ENCODE results near the gene ZNF319. TPM values are rescaled to one million over a fixed set of nuclear protein-coding genes. Genes with fewer than 3 reads are reported as not detected.

The ZNF319 gene
- total RNA-seq, 1 donor from 2014 or later = 11.5 TPM

- Histone ChIP-seq H3K27ac (ENCODE audit: low read depth, low read length) (no peak overlapping the region), H3K79me2 (ENCODE audit: insufficient read depth, low read length) (no peaks in the 10 kb centered on the region)
These were observed 29.8 kb upstream of the ZNF319 start for GRCh38 chr16:58030136-58030840.

GRCh38 chr16:58029410-58029809 is 28.9 kb upstream of the ZNF319 start:
- H2AFZ ChIP-seq (ENCODE audit: low read depth, low read length) = no peak overlapping the region
- H3K79me2 ChIP-seq (ENCODE audit: insufficient read depth, low read length) = no peaks in the 10 kb centered on the region
- Mint-ChIP-seq H3K4me3 (ENCODE audit: unreplicated experiment) (no peak overlapping the region), H3K9me3 (ENCODE audit: unreplicated experiment) (no peaks in the 10 kb centered on the region), H3K4me1 (ENCODE audit: low read depth, unreplicated experiment) (peaks cover 2% of the 10 kb centered on the region), H3K36me3 (ENCODE audit: low read depth, unreplicated experiment) (no peaks in the 10 kb centered on the region), H3K27me3 (ENCODE audit: low read depth, unreplicated experiment) (peaks cover 9% of the 10 kb centered on the region), H3K27ac (ENCODE audit: unreplicated experiment) (no peak overlapping the region)
- H3K9ac ChIP-seq (ENCODE audit: low read length) = no peak overlapping the region
- H3K4me2 ChIP-seq (ENCODE audit: low read length) = no peak overlapping the region
- H4K20me1 ChIP-seq (ENCODE audit: insufficient read depth, low read length) = peaks cover 7% of the 10 kb centered on the region
- no peaks in the 10 kb centered on the region for H3K36me3 ChIP-seq (ENCODE audit: insufficient read depth, low read length)
- no peak for TF ChIP-seq EZH2 (IDR thresholded peaks at IDR 0.05; ENCODE audit: insufficient read depth, low read length)
- no peak for TF ChIP-seq CTCF (IDR thresholded peaks at IDR 0.05; ENCODE audit: insufficient read depth, low read depth, low read length)
- FAIRE-seq (no peak), DNase-seq (ENCODE audit: low read depth) (no peak)
- no peak overlapping the region for H3K27ac ChIP-seq (ENCODE audit: low read depth, low read length)
- H3K27me3 ChIP-seq (ENCODE audit: insufficient read depth, low read length) = peaks cover 15% of the 10 kb centered on the region
- no peaks in the 10 kb centered on the region for H3K9me3 ChIP-seq (ENCODE audit: insufficient read depth, low read depth, low read length)
- peaks cover 15% of the 10 kb centered on the region for H3K4me1 ChIP-seq (ENCODE audit: insufficient read depth, low read length)
- H3K4me3 ChIP-seq (ENCODE audit: insufficient read depth, low read depth, low read length) = no peak overlapping the region

More at GRCh38 chr16:58030136-58030840, 29.8 kb upstream of the ZNF319 start:
- H3K27me3 Mint-ChIP-seq (ENCODE audit: low read depth, unreplicated experiment) = peaks cover 3% of the 10 kb centered on the region
- H3K9me3 ChIP-seq (ENCODE audit: insufficient read depth, low read depth, low read length) = no peaks in the 10 kb centered on the region
- peaks cover 7% of the 10 kb centered on the region for H4K20me1 ChIP-seq (ENCODE audit: insufficient read depth, low read length)
- peaks cover 7% of the 10 kb centered on the region for H3K4me1 ChIP-seq (ENCODE audit: insufficient read depth, low read length)
- H3K4me2 ChIP-seq (ENCODE audit: low read length) = no peak overlapping the region
- H3K9ac ChIP-seq (ENCODE audit: low read length) = no peak overlapping the region
- no peak overlapping the region for H3K4me3 ChIP-seq (ENCODE audit: insufficient read depth, low read depth, low read length)
- no peaks in the 10 kb centered on the region for H3K9me3 Mint-ChIP-seq (ENCODE audit: unreplicated experiment)
- no peak overlapping the region for H3K27ac Mint-ChIP-seq (ENCODE audit: unreplicated experiment)
- no peaks in the 10 kb centered on the region for H3K36me3 Mint-ChIP-seq (ENCODE audit: low read depth, unreplicated experiment)
- no peaks in the 10 kb centered on the region for H3K36me3 ChIP-seq (ENCODE audit: insufficient read depth, low read length)
- H3K4me3 Mint-ChIP-seq (ENCODE audit: unreplicated experiment) = no peak overlapping the region
- H3K27me3 ChIP-seq (ENCODE audit: insufficient read depth, low read length) = peaks cover 9% of the 10 kb centered on the region
- H3K4me1 Mint-ChIP-seq (ENCODE audit: low read depth, unreplicated experiment) = no peaks in the 10 kb centered on the region
- H2AFZ ChIP-seq (ENCODE audit: low read depth, low read length) = no peak overlapping the region
- no peak for DNase-seq (ENCODE audit: low read depth)
- no peak for TF ChIP-seq CTCF (IDR thresholded peaks at IDR 0.05; ENCODE audit: insufficient read depth, low read depth, low read length)
- TF ChIP-seq EZH2 (IDR thresholded peaks at IDR 0.05; ENCODE audit: insufficient read depth, low read length) = no peak
- no peak for FAIRE-seq

- Histone ChIP-seq H3K9ac (ENCODE audit: low read length) (no peak overlapping the region), H3K4me2 (ENCODE audit: low read length) (no peak overlapping the region), H3K79me2 (ENCODE audit: insufficient read depth, low read length) (no peaks in the 10 kb centered on the region), H3K27ac (ENCODE audit: low read depth, low read length) (no peak overlapping the region), H2AFZ (ENCODE audit: low read depth, low read length) (no peak overlapping the region), H3K36me3 (ENCODE audit: insufficient read depth, low read length) (no peaks in the 10 kb centered on the region), H3K4me3 (ENCODE audit: insufficient read depth, low read depth, low read length) (no peak overlapping the region), H3K4me1 (ENCODE audit: insufficient read depth, low read length) (peaks cover 15% of the 10 kb centered on the region), H3K9me3 (ENCODE audit: insufficient read depth, low read depth, low read length) (no peaks in the 10 kb centered on the region), H4K20me1 (ENCODE audit: insufficient read depth, low read length) (peaks cover 7% of the 10 kb centered on the region), H3K27me3 (ENCODE audit: insufficient read depth, low read length) (peaks cover 22% of the 10 kb centered on the region)
- TF ChIP-seq CTCF (IDR thresholded peaks at IDR 0.05; ENCODE audit: insufficient read depth, low read depth, low read length) (no peak), EZH2 (IDR thresholded peaks at IDR 0.05; ENCODE audit: insufficient read depth, low read length) (no peak)
- no peak for DNase-seq (ENCODE audit: low read depth)
- Mint-ChIP-seq H3K4me3 (ENCODE audit: unreplicated experiment) (no peak overlapping the region), H3K27me3 (ENCODE audit: low read depth, unreplicated experiment) (peaks cover 9% of the 10 kb centered on the region), H3K27ac (ENCODE audit: unreplicated experiment) (no peak overlapping the region), H3K4me1 (ENCODE audit: low read depth, unreplicated experiment) (peaks cover 2% of the 10 kb centered on the region), H3K9me3 (ENCODE audit: unreplicated experiment) (no peaks in the 10 kb centered on the region), H3K36me3 (ENCODE audit: low read depth, unreplicated experiment) (no peaks in the 10 kb centered on the region)
- FAIRE-seq = no peak
These were observed 28.1 kb upstream of the ZNF319 start for GRCh38 chr16:58028541-58029070.

Measured in astrocyte (in vitro differentiated cells and primary cell).